GM12891 (cell line): Measurements from ENCODE around the gene GRIA3.

Source experiments
- POLR2A ChIP-seq: IDR thresholded peaks from 2 replicates; pipeline ENCODE4 v1.6.1; 2011; ENCODE audit warnings: low read depth, low read length, control low read depth
- POLR2AphosphoS5 ChIP-seq: IDR thresholded peaks from 2 replicates; pipeline ENCODE4 v1.6.1; 2011; ENCODE audit warnings: low read depth, low read length, control low read depth
- TAF1 ChIP-seq: IDR thresholded peaks from 2 replicates; pipeline ENCODE4 v1.6.1; 2011; ENCODE audit warnings: low read depth, low read length, control low read depth

DNA sequence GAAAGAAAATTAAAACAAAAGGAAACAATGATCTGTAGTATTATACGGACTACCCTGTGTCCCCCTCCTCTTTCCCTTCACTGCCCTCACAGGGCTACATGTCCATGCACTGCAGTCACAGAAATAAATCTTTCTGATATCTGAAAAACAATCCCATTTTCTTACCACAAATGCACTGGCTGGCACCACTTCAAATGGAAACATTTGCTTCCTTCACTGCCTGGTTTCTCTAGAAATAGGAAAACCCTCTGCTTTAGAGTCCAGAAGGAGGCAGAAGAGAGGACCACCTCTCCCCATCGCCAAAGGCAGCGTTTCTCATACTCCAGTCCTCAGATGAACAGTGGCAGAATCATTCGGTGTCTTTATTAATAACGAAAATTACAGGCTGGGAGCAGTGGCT is 98.2 kb downstream of the GRIA3 start:
- TF ChIP-seq POLR2AphosphoS5 = no peak
- TF ChIP-seq TAF1 = no peak
- no peak for TF ChIP-seq POLR2A
